Hepatic stellate cell (primary cell): ENCODE data around the gene RNU6-9.
A peak's percentile ranks its signal among the peaks of the same experiment; 100 is the strongest.

Experiments
- DNase-seq: peaks from one replicate; pipeline ENCODE4 v3.0.0; 2011; ENCODE audit warnings: low spot score

RNU6-9 gene

GRCh38 chr19:919199-920050, 26.1 kb downstream of the RNU6-9 start:
- DNase-seq = no peak

DNA sequence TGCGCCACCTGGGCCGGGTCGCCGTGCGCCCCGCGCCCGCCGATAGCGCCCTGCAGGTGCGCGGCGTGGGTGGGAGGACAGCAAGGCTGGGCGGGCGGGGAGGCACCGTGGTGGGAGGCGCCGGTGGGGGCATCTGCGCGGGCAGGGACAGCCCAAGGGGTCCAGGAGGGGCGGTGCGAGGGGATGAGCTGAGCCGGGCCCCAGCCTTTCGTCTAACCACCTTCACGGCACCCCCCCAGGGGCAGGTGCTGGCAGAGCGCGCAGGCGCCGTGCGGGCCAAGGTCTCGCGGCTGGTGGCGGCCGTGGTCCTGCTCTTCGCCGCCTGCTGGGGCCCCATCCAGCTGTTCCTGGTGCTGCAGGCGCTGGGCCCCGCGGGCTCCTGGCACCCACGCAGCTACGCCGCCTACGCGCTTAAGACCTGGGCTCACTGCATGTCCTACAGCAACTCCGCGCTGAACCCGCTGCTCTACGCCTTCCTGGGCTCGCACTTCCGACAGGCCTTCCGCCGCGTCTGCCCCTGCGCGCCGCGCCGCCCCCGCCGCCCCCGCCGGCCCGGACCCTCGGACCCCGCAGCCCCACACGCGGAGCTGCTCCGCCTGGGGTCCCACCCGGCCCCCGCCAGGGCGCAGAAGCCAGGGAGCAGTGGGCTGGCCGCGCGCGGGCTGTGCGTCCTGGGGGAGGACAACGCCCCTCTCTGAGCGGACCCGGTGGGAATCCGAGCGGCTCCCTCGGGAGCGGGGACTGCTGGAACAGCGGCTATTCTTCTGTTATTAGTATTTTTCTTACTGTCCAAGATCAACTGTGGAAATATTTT, 27.0 kb downstream of the RNU6-9 start:
- no peak for DNase-seq

DNA sequence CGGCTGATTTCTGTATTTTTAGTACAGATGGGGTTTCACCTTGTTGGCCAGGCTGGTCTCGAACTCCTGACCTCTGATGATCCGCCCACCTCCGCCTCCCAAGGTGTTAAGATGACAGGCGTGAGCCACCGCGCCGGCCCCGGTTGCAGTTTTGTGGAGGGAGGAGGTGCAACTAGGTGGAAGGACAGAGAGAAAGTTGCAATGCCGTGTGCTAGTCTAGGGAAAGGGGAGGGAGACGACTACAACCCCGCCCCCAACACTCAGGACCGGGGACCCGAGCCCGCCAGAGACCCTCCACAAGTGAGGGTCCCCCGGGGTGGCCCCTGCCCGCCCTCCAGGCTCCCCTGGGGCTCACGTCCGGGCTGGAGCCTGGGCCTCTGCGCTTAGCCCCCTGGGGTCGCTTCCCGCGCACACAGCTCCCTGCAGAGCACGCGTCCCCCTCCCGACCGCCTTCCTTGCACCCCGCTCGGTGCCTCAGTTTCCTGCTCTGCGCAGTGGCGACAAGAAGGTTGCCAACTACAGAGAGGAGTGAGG, 31.3 kb downstream of the RNU6-9 start:
- no peak for DNase-seq

- DNase-seq = peak; percentile 86
Observed at GRCh38 chr19:925087-925525, 31.8 kb downstream of the RNU6-9 start.

DNA sequence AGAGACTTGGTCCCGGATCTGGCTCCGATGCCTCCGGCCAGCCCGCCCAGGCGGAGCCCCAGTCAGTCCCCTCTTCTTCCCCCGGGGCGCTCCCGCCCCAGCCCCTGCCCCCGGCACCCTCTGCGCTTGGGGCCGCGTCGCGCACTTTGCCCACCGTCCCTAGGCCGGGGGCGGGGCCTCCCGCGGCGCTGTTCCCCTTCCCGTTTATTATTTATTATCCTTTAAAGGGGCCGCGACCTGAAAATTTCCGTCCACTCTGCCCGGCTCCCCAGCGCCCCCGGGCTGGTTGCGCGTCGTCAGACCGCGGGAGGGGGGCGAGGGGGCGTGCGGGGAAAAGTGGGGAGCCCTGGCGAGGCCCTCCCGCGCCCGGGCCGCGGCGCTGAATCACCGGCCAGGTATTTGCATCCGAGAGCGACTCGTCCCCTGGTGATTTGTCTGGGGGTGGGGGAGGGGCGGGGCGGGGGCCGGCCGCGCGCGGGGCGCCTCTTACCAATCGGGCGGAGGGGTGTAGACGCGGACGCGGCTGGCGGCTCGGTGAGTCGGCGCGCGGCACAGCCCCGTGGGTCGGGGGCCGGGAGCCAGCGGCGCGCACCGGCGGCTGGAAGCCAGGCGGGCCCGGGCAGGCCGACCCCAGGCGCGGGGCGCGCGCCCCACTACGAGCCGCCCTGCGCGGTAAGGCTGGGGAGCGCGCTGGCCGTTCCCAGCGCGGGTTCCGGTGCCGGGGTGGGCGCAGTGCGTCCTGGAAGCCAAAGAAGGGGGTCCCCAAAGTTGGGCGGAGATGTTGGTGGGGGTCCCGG, 32.4 kb downstream of the RNU6-9 start, which contains the start of gene ARID3A:
ARID3A (plus strand) TSS at position 510 of the 797 bp plus-strand sequence. CDS start 3,494 bp downstream, outside the sequence.
- peak; percentile 92 for DNase-seq

DNA sequence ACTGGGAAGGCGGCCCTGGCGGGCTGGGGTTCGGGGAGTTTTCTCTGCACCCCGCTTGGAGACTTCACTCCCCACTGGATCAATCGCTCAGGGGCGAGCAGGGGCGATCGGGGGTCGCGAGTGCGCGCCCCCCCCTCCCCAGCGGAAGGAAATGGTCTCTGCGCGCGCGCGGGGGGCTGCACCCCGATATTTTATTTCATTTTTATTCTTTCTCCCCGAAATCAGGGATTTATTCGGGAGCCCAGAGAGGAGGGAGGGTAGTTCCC, 33.0 kb downstream of the RNU6-9 start:
- DNase-seq = no peak

DNA sequence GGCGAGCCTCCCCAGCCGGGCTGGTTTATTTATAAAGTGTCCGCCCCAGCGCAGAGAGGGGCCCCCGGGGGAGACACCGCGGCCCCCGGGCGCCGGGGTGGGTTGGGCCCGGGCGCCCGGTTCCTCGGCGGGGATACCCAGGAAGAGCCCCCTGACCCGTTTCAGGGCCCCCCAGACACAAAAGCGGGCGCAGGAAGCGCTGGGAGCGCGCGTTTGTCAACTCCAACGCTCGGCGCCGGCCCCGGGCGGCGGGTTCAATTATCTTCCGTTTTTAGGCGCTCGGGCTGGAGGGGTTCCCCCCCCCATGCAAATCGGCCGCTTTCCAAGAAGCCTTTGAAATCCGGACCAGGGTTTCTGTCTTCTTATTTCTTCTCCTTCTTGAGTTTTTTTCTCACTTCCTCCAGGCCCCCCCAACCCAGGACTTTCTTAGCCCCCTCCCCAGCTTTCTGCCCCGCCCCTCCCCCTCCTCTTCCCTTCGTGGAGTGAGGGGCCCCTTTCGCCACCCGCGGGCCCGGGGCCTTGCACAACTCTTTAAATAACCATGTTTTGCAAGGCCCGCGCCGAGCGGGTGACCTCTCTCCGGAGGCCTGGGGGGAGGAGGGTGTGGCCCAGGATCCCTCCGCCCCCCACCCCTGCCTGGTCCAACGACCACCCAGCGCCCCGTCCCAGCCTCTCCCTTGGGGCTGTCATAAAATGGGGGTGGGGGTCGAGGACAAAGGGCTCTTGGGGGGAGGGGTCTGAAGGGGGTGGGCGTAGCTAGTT, 33.5 kb downstream of the RNU6-9 start:
- DNase-seq = peak; percentile 73

- peak; percentile 43 for DNase-seq
Observed at GRCh38 chr19:927351-927779, 34.1 kb downstream of the RNU6-9 start.

DNA sequence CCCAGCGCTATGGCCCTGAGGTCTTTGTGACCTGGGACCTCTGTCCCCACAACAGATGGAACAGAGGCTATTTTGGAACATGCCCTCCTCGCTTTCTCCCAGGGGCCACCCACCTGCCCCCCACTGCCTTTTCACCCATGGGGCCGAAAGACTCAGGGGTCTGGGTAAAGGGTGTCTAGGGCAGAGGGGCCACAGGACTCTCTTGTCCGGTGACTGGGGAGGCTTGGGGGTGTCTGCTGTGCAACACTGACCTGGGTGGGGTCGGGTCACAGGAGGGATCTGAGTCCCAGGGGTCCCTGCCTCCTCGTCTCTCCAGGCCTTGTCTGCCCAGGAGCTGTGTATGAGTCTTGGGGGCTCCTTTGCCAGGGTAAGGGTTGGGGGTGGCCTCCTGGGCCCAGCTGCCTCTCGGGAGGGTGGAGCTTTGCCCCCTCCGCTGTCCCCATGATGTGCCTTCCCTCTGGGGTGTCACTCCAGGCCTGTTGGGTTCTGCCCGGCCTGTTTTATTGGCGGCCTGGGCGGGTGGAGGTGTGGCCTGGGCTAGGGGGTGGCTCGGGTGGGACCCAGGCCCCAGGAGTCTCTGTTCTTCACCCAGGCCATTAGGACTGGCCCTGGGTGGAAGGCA, 34.6 kb downstream of the RNU6-9 start:
- no peak for DNase-seq

DNA sequence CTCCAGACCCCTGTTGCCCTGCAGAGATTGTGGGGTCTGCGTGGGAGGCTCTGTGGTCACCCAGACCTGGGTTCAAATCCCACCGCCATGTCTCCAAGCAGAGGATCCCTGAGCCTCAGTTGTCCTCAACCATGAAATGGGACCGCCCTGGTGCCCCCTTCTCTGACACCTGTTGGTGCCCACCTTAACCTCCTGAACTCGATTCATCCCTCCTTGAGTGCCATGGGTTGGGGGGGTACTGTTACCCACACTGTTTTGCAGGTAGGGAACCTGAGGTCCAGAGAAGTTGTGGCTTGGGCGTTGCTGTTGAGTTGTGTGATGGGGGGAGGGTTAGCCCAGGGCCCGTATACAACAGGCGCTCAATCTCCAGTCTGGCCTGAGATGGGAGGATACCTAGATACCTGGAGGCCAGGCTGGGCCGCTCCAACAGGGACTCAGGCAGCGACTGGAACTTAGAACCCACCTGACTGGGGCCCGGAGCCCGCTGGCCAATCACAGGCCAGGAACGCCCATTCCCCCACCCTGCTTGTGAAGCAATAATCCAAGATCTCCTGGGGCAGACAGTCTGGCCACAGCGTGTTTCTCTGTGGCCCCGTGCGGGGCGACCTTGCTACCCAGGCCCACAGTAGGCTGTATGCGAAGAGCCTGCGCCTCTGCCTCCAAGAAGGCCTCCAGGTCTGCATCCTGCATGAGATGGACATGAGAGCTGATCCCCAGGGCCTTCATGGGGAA, 35.4 kb downstream of the RNU6-9 start:
- peak; percentile 51 for DNase-seq

DNA sequence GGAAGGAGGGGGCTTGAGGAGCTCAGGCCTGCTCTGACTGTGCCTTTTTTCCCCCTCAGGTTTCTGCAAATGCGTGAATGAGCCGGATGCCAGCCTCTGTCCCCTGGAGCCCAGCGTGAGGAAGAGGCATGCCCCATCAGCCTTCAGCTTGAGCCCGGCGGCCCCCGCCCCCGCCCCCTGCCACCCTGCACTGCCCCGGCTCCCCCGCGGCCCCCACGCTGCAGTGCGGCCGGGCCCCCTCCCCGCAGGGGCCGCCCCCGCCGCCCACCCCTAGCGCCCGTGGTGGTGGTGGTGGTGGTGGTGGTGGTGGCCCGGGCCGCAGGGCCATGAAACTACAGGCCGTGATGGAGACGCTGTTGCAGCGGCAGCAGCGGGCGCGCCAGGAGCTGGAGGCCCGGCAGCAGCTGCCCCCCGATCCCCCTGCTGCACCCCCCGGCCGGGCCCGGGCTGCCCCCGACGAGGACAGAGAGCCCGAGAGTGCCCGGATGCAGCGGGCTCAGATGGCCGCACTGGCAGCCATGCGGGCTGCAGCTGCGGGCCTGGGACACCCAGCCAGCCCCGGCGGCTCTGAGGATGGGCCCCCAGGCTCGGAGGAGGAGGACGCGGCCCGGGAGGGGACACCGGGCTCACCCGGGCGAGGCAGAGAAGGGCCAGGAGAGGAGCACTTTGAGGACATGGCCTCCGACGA, 36.1 kb downstream of the RNU6-9 start:
- no peak for DNase-seq

GRCh38 chr19:929891-930258, 36.6 kb downstream of the RNU6-9 start:
- DNase-seq = no peak

GRCh38 chr19:931860-932647, 38.8 kb downstream of the RNU6-9 start:
- no peak for DNase-seq

GRCh38 chr19:932648-933552, 39.6 kb downstream of the RNU6-9 start:
- peak; percentile 98 for DNase-seq

DNA sequence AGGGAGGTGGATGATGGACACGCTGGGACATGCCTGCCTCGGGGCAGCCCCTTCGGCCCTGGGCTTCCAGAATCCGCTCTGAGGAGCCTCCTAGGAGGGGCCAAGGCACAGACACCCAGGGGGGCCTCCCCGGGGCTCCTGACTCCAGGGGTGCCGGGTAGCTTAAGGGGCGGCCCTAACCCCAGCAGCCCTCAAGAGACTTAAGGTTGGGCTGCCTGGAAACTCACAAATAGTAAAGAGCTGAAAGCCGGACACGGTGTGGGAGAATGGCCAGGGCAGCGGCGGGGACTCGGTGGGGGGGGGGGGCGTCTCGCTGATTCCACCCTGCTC, 40.2 kb downstream of the RNU6-9 start:
- DNase-seq = no peak

- no peak for DNase-seq
Observed at GRCh38 chr19:934197-934840, 41.0 kb downstream of the RNU6-9 start.

DNA sequence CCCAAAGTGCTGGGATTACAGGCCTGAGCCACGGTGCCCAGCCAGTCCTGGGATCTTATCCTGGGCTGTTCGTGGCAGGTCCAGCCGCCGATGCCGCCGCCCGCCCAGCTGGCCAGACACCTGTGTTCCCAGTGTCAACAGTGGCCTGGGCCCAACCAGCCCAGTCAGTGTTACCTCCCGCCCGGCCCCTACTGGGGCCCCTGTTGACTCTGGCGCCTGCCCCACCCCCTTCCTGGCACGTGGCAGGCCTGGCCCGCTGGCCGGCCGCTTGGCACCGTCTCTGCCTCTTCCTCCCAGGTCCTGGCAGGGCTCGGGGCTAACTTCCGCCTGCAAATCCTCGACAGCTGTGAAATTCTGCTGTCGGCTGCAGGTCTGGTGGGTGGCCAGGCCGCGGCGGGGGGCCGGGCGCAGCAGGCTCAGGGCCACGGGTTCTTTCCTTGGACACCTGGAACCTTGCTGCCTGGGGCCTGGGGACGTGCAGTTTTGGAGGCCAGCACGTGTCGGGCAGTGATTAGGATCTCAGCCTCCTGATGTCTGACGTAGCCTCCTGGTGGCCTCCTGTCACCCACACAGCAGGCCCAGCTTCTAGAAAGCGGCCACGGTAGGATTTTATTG, 41.7 kb downstream of the RNU6-9 start:
- DNase-seq = no peak
